ENCODE results near the gene ERC2.

GRCh38 chr3:56422316-56422715 lies 46.0 kb downstream of the ERC2 start:
- TF ChIP-seq POLR2A (IDR thresholded peaks at IDR 0.05) (no peak), CTCF (IDR thresholded peaks at IDR 0.05) (no peak)

All from breast epithelium (tissue), 3 donors.